ENCODE results near the gene PHKB. TPM values are rescaled to one million over a fixed set of nuclear protein-coding genes. Genes with fewer than 3 reads are reported as not detected.

Gene PHKB
- total and polyA plus RNA-seq, 2 of the 8 experiments (the other 6 are each of a cell fraction or from before 2014, with no cell fraction given) = 18.6 to 38.3 TPM

DNA sequence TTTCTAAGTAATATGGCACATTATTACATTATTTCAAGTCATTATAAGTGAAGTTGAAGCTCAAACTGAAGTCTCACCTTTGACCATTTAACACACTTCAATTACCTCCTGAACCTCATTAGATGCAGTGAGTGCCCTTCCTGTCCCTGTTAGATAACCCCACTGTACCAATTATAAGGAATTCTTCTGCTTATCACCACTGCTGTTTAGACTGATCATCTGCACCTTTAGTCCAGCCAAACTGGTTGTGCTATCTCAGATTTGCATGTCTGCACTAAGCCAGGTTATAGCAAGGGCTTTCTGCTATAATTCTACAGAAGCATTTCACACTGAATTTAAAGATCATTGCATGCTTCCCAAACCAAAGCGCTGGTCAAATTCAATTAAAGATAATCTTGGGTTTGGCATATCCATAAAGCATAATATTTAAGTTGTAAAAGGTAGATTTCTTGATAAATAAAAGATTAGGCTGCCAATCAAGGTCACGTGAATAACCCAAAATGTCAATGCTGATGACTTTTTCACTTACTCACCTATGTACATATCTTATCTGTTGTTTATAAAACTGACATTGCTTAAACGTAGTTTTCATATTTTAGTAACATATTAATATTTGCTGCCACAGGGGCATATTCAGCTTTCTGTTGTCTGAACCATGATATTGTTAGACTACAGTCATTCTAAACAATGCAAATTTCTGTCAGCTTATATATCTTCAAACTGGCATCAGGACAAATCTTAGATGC, 12.1 kb upstream of the PHKB start (continued):
- TF ChIP-seq, protein P1, sequence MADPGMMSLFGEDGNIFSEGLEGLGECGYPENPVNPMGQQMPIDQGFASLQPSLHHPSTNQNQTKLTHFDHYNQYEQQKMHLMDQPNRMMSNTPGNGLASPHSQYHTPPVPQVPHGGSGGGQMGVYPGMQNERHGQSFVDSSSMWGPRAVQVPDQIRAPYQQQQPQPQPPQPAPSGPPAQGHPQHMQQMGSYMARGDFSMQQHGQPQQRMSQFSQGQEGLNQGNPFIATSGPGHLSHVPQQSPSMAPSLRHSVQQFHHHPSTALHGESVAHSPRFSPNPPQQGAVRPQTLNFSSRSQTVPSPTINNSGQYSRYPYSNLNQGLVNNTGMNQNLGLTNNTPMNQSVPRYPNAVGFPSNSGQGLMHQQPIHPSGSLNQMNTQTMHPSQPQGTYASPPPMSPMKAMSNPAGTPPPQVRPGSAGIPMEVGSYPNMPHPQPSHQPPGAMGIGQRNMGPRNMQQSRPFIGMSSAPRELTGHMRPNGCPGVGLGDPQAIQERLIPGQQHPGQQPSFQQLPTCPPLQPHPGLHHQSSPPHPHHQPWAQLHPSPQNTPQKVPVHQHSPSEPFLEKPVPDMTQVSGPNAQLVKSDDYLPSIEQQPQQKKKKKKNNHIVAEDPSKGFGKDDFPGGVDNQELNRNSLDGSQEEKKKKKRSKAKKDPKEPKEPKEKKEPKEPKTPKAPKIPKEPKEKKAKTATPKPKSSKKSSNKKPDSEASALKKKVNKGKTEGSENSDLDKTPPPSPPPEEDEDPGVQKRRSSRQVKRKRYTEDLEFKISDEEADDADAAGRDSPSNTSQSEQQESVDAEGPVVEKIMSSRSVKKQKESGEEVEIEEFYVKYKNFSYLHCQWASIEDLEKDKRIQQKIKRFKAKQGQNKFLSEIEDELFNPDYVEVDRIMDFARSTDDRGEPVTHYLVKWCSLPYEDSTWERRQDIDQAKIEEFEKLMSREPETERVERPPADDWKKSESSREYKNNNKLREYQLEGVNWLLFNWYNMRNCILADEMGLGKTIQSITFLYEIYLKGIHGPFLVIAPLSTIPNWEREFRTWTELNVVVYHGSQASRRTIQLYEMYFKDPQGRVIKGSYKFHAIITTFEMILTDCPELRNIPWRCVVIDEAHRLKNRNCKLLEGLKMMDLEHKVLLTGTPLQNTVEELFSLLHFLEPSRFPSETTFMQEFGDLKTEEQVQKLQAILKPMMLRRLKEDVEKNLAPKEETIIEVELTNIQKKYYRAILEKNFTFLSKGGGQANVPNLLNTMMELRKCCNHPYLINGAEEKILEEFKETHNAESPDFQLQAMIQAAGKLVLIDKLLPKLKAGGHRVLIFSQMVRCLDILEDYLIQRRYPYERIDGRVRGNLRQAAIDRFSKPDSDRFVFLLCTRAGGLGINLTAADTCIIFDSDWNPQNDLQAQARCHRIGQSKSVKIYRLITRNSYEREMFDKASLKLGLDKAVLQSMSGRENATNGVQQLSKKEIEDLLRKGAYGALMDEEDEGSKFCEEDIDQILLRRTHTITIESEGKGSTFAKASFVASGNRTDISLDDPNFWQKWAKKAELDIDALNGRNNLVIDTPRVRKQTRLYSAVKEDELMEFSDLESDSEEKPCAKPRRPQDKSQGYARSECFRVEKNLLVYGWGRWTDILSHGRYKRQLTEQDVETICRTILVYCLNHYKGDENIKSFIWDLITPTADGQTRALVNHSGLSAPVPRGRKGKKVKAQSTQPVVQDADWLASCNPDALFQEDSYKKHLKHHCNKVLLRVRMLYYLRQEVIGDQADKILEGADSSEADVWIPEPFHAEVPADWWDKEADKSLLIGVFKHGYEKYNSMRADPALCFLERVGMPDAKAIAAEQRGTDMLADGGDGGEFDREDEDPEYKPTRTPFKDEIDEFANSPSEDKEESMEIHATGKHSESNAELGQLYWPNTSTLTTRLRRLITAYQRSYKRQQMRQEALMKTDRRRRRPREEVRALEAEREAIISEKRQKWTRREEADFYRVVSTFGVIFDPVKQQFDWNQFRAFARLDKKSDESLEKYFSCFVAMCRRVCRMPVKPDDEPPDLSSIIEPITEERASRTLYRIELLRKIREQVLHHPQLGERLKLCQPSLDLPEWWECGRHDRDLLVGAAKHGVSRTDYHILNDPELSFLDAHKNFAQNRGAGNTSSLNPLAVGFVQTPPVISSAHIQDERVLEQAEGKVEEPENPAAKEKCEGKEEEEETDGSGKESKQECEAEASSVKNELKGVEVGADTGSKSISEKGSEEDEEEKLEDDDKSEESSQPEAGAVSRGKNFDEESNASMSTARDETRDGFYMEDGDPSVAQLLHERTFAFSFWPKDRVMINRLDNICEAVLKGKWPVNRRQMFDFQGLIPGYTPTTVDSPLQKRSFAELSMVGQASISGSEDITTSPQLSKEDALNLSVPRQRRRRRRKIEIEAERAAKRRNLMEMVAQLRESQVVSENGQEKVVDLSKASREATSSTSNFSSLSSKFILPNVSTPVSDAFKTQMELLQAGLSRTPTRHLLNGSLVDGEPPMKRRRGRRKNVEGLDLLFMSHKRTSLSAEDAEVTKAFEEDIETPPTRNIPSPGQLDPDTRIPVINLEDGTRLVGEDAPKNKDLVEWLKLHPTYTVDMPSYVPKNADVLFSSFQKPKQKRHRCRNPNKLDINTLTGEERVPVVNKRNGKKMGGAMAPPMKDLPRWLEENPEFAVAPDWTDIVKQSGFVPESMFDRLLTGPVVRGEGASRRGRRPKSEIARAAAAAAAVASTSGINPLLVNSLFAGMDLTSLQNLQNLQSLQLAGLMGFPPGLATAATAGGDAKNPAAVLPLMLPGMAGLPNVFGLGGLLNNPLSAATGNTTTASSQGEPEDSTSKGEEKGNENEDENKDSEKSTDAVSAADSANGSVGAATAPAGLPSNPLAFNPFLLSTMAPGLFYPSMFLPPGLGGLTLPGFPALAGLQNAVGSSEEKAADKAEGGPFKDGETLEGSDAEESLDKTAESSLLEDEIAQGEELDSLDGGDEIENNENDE (IDR thresholded peaks at IDR 0.05; ENCODE audit: insufficient replicate concordance, low read length) = no peak
- TF ChIP-seq PHF8 (conservative IDR thresholded peaks at IDR 0.05; ENCODE audit: low read depth, low read length) (no peak), SAP30 (IDR thresholded peaks at IDR 0.05; ENCODE audit: insufficient read depth, insufficient replicate concordance, low read length) (no peak), TAF1 (IDR thresholded peaks at IDR 0.05; ENCODE audit: low read depth, low read length) (no peak), BACH1 (IDR thresholded peaks at IDR 0.05; ENCODE audit: low read length) (no peak)
- TF ChIP-seq, protein P2, sequence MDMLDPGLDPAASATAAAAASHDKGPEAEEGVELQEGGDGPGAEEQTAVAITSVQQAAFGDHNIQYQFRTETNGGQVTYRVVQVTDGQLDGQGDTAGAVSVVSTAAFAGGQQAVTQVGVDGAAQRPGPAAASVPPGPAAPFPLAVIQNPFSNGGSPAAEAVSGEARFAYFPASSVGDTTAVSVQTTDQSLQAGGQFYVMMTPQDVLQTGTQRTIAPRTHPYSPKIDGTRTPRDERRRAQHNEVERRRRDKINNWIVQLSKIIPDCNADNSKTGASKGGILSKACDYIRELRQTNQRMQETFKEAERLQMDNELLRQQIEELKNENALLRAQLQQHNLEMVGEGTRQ (IDR thresholded peaks at IDR 0.05; ENCODE audit: low read length) = no peak

Data from H1 (cell line).